ENCODE data around the gene C2orf80. TPM values are rescaled to one million over a fixed set of nuclear protein-coding genes. Genes with fewer than 3 reads are reported as not detected.
"Not testable (repeated sequence)": the region's sequence is repeated elsewhere in the genome, so short reads cannot be mapped to it uniquely, and the experiment has no call there.

The C2orf80 gene
- total RNA-seq, 2 donors from 2014 or later, result 0.55 TPM; not detected in 1

- Histone ChIP-seq H3K4me1 (ENCODE audit: control insufficient read depth, insufficient read depth, low read length) (no peaks in the 10 kb centered on the region), H3K9me3 (ENCODE audit: control insufficient read depth, low read length) (peaks cover 42% of the 10 kb centered on the region), H3K27ac (ENCODE audit: low read depth, low read length) (no peak overlapping the region), H3K27me3 (ENCODE audit: control insufficient read depth, insufficient read depth, low read length, poor library complexity, severe bottlenecking) (no peaks in the 10 kb centered on the region), H3K9ac (ENCODE audit: extremely low read depth, low read length, poor library complexity, severe bottlenecking) (no peak overlapping the region), H3K36me3 (ENCODE audit: control insufficient read depth, insufficient read depth, low read length) (no peaks in the 10 kb centered on the region), H3K4me3 (ENCODE audit: low read length) (peak overlapping the region; percentile 33)
- 93 to 94% methylated on average over 3 of the region's 3 CpGs for WGBS, 2 experiments (ENCODE audit: insufficient coverage in 1 of 2, insufficient read length in 1 of 2)
- no peak for DNase-seq
- H3K9me3 Mint-ChIP-seq, result peaks cover 17% of the 10 kb centered on the region
- H3K27ac Mint-ChIP-seq, result no peak overlapping the region
- H3K36me3 Mint-ChIP-seq (ENCODE audit: low read depth), result peaks cover 16% of the 10 kb centered on the region
- TF ChIP-seq CTCF (conservative IDR thresholded peaks at IDR 0.05), result no peak
- H3K4me1 Mint-ChIP-seq, result no peaks in the 10 kb centered on the region
- H3K27me3 Mint-ChIP-seq (ENCODE audit: insufficient read depth), result no peaks in the 10 kb centered on the region
- no peak overlapping the region for H3K4me3 Mint-ChIP-seq
Observed at GRCh38 chr2:208222351-208222750, 32.5 kb upstream of the C2orf80 start.

DNA sequence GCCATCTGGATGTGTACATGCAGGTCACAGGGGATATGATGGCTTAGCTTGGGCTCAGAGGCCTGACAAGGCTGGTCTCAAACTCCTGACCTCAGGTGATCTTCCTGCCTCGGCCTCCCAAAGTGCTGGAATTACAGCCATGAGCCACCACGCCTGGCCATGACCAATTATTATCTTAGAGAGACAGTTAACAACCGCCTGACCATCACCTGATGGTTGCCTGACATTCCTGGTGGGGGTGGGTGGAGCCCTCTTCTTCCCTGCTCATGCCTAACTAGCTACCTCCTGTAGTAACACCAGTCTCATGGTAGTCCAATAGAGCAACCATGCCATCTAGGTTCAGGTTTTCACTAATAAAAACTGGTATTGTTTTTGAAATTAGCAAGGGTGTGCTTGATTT is 32.0 kb upstream of the C2orf80 start:
- H3K9me3 ChIP-seq (ENCODE audit: control insufficient read depth, low read length), result peaks cover 37% of the 10 kb centered on the region
- H3K36me3 ChIP-seq (ENCODE audit: control insufficient read depth, insufficient read depth, low read length); H3K27me3 ChIP-seq (ENCODE audit: control insufficient read depth, insufficient read depth, low read length, poor library complexity, severe bottlenecking); H3K4me1 ChIP-seq (ENCODE audit: control insufficient read depth, insufficient read depth, low read length); H3K27ac Mint-ChIP-seq; H3K4me3 Mint-ChIP-seq; H3K4me1 Mint-ChIP-seq; DNase-seq; H3K27me3 Mint-ChIP-seq (ENCODE audit: insufficient read depth); H3K27ac ChIP-seq (ENCODE audit: low read depth, low read length); H3K9ac ChIP-seq (ENCODE audit: extremely low read depth, low read length, poor library complexity, severe bottlenecking): not testable (repeated sequence)
- peak overlapping the region; percentile 33 for H3K4me3 ChIP-seq (ENCODE audit: low read length)
- 85 to 97% methylated on average over 2 to 3 of the region's 3 CpGs for WGBS, 2 experiments (ENCODE audit: insufficient coverage in 1 of 2, insufficient read length in 1 of 2)
- H3K36me3 Mint-ChIP-seq (ENCODE audit: low read depth), result peaks cover 16% of the 10 kb centered on the region
- peaks cover 12% of the 10 kb centered on the region for H3K9me3 Mint-ChIP-seq

GRCh38 chr2:208210688-208211451 is 21.0 kb upstream of the C2orf80 start:
- Mint-ChIP-seq H3K27me3 (ENCODE audit: insufficient read depth) (no peaks in the 10 kb centered on the region), H3K4me3 (no peak overlapping the region), H3K9me3 (no peaks in the 10 kb centered on the region), H3K4me1 (peaks cover 25% of the 10 kb centered on the region), H3K36me3 (ENCODE audit: low read depth) (no peaks in the 10 kb centered on the region), H3K27ac (no peak overlapping the region)
- no peaks in the 10 kb centered on the region for H3K27me3 ChIP-seq (ENCODE audit: control insufficient read depth, insufficient read depth, low read length, poor library complexity, severe bottlenecking)
- H3K4me3 ChIP-seq (ENCODE audit: low read length), result no peak overlapping the region
- H3K9ac ChIP-seq (ENCODE audit: extremely low read depth, low read length, poor library complexity, severe bottlenecking), result no peak overlapping the region
- H3K4me1 ChIP-seq (ENCODE audit: control insufficient read depth, insufficient read depth, low read length), result peaks cover 3% of the 10 kb centered on the region
- no peak for TF ChIP-seq CTCF (conservative IDR thresholded peaks at IDR 0.05)
- H3K36me3 ChIP-seq (ENCODE audit: control insufficient read depth, insufficient read depth, low read length), result no peaks in the 10 kb centered on the region
- no peaks in the 10 kb centered on the region for H3K9me3 ChIP-seq (ENCODE audit: control insufficient read depth, low read length)
- DNase-seq, result no peak
- 93 to 94% methylated on average over 6 to 9 of the region's 9 CpGs for WGBS, 2 experiments (ENCODE audit: insufficient coverage in 1 of 2, insufficient read length in 1 of 2)
- no peak overlapping the region for H3K27ac ChIP-seq (ENCODE audit: low read depth, low read length)
